Measurements from ENCODE around the gene DEFB125. TPM values are rescaled to one million over a fixed set of nuclear protein-coding genes. Genes with fewer than 3 reads are reported as not detected.
"Not testable (repeated sequence)": the region's sequence is repeated elsewhere in the genome, so short reads cannot be mapped to it uniquely, and the experiment has no call there.

Gene DEFB125
- total RNA-seq, 1 donor from 2014 or later = not detected

- DNase-seq (ENCODE audit: low spot score in 2 of 2) = no peak
- H3K27ac ChIP-seq = no peak overlapping the region
- H3K4me3 ChIP-seq = no peak overlapping the region
- no peaks in the 10 kb centered on the region for H3K9me3 ChIP-seq
- H3K27me3 ChIP-seq = no peaks in the 10 kb centered on the region
- no peak for TF ChIP-seq CTCF (IDR thresholded peaks at IDR 0.05)
- intact Hi-C loops (cut with DNase I) = no loop called here
- no peaks in the 10 kb centered on the region for H3K4me1 ChIP-seq
- no peaks in the 10 kb centered on the region for H3K36me3 ChIP-seq
These were observed 30.0 kb downstream of the DEFB125 start for GRCh38 chr20:117518-117917.

DNA sequence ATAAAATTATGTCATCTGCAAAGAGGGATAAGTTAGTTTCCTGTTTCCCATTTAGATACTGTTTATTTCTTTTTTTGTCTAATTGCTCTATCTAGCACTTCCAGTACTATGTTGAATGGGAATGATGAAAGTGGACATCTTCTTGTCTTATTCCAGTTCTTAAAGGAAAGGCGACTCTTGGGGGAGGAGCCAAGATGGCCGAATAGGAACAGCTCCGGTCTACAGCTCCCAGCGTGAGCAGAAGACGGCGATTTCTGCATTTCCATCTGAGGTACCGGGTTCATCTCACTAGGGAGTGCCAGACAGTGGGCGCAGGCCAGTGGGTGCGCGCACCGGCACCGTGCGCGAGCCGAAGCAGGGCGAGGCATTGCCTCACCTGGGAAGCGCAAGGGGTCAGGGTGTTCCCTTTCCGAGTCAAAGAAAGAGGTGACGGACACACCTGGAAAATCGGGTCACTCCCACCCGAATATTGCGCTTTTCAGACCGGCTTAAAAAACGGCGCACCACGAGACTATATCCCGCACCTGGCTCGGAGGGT lies 42.4 kb downstream of the DEFB125 start:
- DNase-seq (ENCODE audit: low spot score in 2 of 2); H3K4me3 ChIP-seq; H3K4me1 ChIP-seq; H3K27me3 ChIP-seq; intact Hi-C loops (cut with DNase I); H3K9me3 ChIP-seq; H3K36me3 ChIP-seq; H3K27ac ChIP-seq: not testable (repeated sequence)

- no peak for TF ChIP-seq CTCF (IDR thresholded peaks at IDR 0.05)
- H3K9me3 ChIP-seq = no peaks in the 10 kb centered on the region
- no peak for DNase-seq (ENCODE audit: low spot score in 2 of 2)
- no peaks in the 10 kb centered on the region for H3K27me3 ChIP-seq
- intact Hi-C loops (cut with DNase I) = no loop called here
- no peaks in the 10 kb centered on the region for H3K4me1 ChIP-seq
- no peak overlapping the region for H3K27ac ChIP-seq
- H3K4me3 ChIP-seq = no peak overlapping the region
- no peaks in the 10 kb centered on the region for H3K36me3 ChIP-seq
These were observed 50.4 kb downstream of the DEFB125 start for GRCh38 chr20:137668-138490.

DNA sequence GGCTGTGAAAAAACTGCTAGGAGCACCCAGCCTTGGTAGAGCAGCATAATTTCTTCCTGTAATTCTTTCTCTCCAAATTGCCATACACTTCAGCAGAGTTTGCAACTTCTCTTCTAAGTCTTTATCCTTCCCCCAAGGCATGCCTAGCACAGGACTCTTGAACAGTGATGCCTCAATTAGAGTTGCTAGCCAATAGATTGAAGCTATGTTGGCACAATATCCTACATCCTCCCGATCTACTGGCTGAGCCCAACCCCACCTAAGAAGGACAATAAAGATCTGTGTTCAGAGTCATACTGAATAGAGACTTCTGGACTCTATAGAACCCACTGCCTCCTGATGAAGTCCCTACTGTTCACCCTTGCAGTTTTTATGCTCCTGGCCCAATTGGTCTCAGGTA lies 54.8 kb downstream of the DEFB125 start, which contains the start of gene DEFB126:
DEFB126 (plus strand) TSS at position 301 of the 400 bp plus-strand sequence; CDS start at position 340, 39 bp downstream.
- Histone ChIP-seq H3K9me3 (no peaks in the 10 kb centered on the region), H3K27ac (no peak within 1 kb of the TSS), H3K27me3 (no peaks in the 10 kb centered on the region), H3K4me1 (no peaks in the 10 kb centered on the region), H3K4me3 (no peak within 1 kb of the TSS), H3K36me3 (no peaks in the 10 kb centered on the region)
- TF ChIP-seq CTCF (IDR thresholded peaks at IDR 0.05) = no peak
- DNase-seq (ENCODE audit: low spot score in 2 of 2) = no peak
- intact Hi-C loops (cut with DNase I) = no loop called here

DNA sequence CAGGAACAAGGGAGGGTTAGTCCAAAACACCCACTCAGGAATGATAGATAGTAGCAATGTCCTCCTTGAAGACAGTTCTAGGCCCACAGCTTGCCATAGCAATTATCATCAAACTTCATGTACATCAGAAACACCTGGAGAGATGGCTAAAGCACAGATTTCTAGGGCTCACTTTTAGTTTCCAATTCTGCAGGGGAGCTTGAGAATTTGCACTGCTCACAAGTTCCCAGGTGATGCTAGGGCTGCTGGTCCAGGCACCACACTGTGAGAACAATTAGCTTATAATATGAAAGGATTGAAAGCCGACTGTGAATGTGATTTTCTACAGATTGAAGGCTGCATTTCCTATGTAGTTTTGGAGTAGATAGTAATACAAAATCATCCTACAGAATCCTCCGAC lies 58.4 kb downstream of the DEFB125 start:
- Histone ChIP-seq H3K9me3 (no peaks in the 10 kb centered on the region), H3K27ac (no peak overlapping the region), H3K4me3 (no peak overlapping the region), H3K27me3 (no peaks in the 10 kb centered on the region), H3K4me1 (no peaks in the 10 kb centered on the region), H3K36me3 (no peaks in the 10 kb centered on the region)
- no peak for DNase-seq (ENCODE audit: low spot score in 2 of 2)
- no peak for TF ChIP-seq CTCF (IDR thresholded peaks at IDR 0.05)
- intact Hi-C loops (cut with DNase I) = no loop called here

Other genes starting within 250 kb of the DEFB125 start
- not detected for gene DEFB126, start 54.9 kb downstream of the DEFB125 start, total RNA-seq
- gene DEFB127, start 69.8 kb downstream of the DEFB125 start, total RNA-seq = not detected
- gene DEFB128, start 102.0 kb downstream of the DEFB125 start, total RNA-seq = not detected
- gene DEFB129, start 139.6 kb downstream of the DEFB125 start, total RNA-seq = not detected
- gene DEFB132, start 170.1 kb downstream of the DEFB125 start, total RNA-seq = 0.32 TPM
- 0.32 TPM for gene C20orf96, start 203.1 kb downstream of the DEFB125 start, total RNA-seq
- gene ZCCHC3, start 209.9 kb downstream of the DEFB125 start, total RNA-seq = 15.6 TPM
- gene SOX12, start 237.9 kb downstream of the DEFB125 start, total RNA-seq = 6.2 TPM

All from ascending aorta (tissue), 2 donors.